IMR-90 (cell line): ENCODE results near the gene SPATA16. TPM values are rescaled to one million over a fixed set of nuclear protein-coding genes. Genes with fewer than 3 reads are reported as not detected.

ENCODE experiments used
- ATAC-seq: fragments of 200-7000 bp; cut with Tn5 transposase; 2 replicates; pipeline ENCODE4 v1.9.1; 2020; ENCODE audit warnings: low read depth, mild to moderate bottlenecking, moderate library complexity
- BruUV-seq: library from RNA; stranded (reverse); fragments of 400-500 nt; replicated peaks from 2 replicates; lab custom pipeline; 2021; lab: Mats Ljungman, UMichigan
- CTCF ChIA-PET: fragments of 300-600 bp; formaldehyde crosslinking; extraction: SDS; loops from one replicate; lab custom pipeline; 2021; ENCODE audit warnings: antibody characterized with exemption; lab: Yijun Ruan, JAX
- POLR2A ChIA-PET: fragments of 300-600 bp; sonication (Branson Sonifier 250); formaldehyde crosslinking; loops from one replicate; lab custom pipeline; 2022; ENCODE audit warnings: antibody characterized with exemption; ENCODE audit not compliant: unreplicated experiment; lab: Charles Lee
- DNase-seq: peaks from one replicate; pipeline ENCODE4 v3.0.0; 2013
- H2AFZ ChIP-seq: replicated peaks from 2 replicates; pipeline ENCODE3; 2013; ENCODE audit warnings: low read length, mild to moderate bottlenecking; ENCODE audit not compliant: poor library complexity
- H2AK5ac ChIP-seq: 2 replicates; pipeline ENCODE4 v1.6.1; 2013; ENCODE audit warnings: low read depth, low read length, inconsistent platforms
- H2AK9ac ChIP-seq: replicated peaks from 2 replicates; pipeline ENCODE3; 2013; ENCODE audit warnings: mild to moderate bottlenecking, low read depth, low read length, moderate library complexity; ENCODE audit not compliant: poor library complexity
- H2BK120ac ChIP-seq: 2 replicates; pipeline ENCODE4 v1.6.1; 2013; ENCODE audit warnings: low read depth, low read length, inconsistent platforms
- H2BK15ac ChIP-seq: 3 replicates; pipeline ENCODE4 v1.6.1; 2013; ENCODE audit warnings: low read depth, low read length, inconsistent platforms
- H2BK20ac ChIP-seq: 2 replicates; pipeline ENCODE4 v1.6.1; 2013; ENCODE audit warnings: low read depth, mild to moderate bottlenecking, inconsistent platforms, low read length, moderate library complexity
- H2BK5ac ChIP-seq: 2 replicates; pipeline ENCODE4 v1.6.1; 2013; ENCODE audit warnings: mild to moderate bottlenecking, low read depth, low read length, inconsistent platforms; ENCODE audit not compliant: poor library complexity, severe bottlenecking
- H3K14ac ChIP-seq: replicated peaks from 2 replicates; pipeline ENCODE4 v1.6.1; 2013; ENCODE audit warnings: low read depth, low read length, inconsistent platforms
- H3K18ac ChIP-seq: 2 replicates; pipeline ENCODE4 v1.6.1; 2013; ENCODE audit warnings: low read depth, low read length, control low read depth
- H3K23ac ChIP-seq: 2 replicates; pipeline ENCODE4 v1.6.1; 2013; ENCODE audit warnings: low read depth, low read length, inconsistent platforms
- H3K27ac ChIP-seq: 2 replicates; pipeline ENCODE4 v1.5.1; 2013; ENCODE audit warnings: mild to moderate bottlenecking, control low read depth, low read length; ENCODE audit not compliant: insufficient read depth
- H3K27me3 ChIP-seq: 2 replicates; pipeline ENCODE4 v1.6.1; 2013; ENCODE audit warnings: low read length; ENCODE audit not compliant: control insufficient read depth, insufficient read depth
- H3K36me3 ChIP-seq: 2 replicates; pipeline ENCODE4 v1.6.1; 2013; ENCODE audit warnings: low read length, mixed read lengths; ENCODE audit not compliant: control insufficient read depth, insufficient read depth
- H3K4ac ChIP-seq: 2 replicates; pipeline ENCODE4 v1.6.1; 2013; ENCODE audit warnings: low read depth, low read length, inconsistent platforms
- H3K4me1 ChIP-seq: 2 replicates; pipeline ENCODE4 v1.6.1; 2013; ENCODE audit warnings: low read length, mixed read lengths; ENCODE audit not compliant: control insufficient read depth, insufficient read depth
- H3K4me2 ChIP-seq: 2 replicates; pipeline ENCODE4 v1.6.1; 2013; ENCODE audit warnings: low read depth, mild to moderate bottlenecking, control low read depth, low read length, moderate library complexity
- H3K4me3 ChIP-seq: 2 replicates; pipeline ENCODE4 v1.5.1; 2013; ENCODE audit warnings: low read depth, mild to moderate bottlenecking, control low read depth, low read length, moderate library complexity; ENCODE audit not compliant: insufficient read depth
- H3K56ac ChIP-seq: 2 replicates; pipeline ENCODE4 v1.6.1; 2013; ENCODE audit warnings: low read length, inconsistent platforms; ENCODE audit not compliant: insufficient read depth; ENCODE audit errors: extremely low read depth
- H3K79me1 ChIP-seq, 2 experiments: 2 replicates each; pipeline ENCODE4 v1.6.1; 2013; ENCODE audit warnings: low read length in 2 of 2, inconsistent platforms in 1 of 2, low read depth in 1 of 2
- H3K9ac ChIP-seq: 2 replicates; pipeline ENCODE4 v1.6.1; 2013; ENCODE audit warnings: low read depth, low read length, control low read depth
- H3K9me1 ChIP-seq: 2 replicates; pipeline ENCODE4 v1.6.1; 2013; ENCODE audit warnings: low read length, inconsistent platforms; ENCODE audit not compliant: insufficient read depth
- H3K9me3 ChIP-seq: 2 replicates; pipeline ENCODE4 v1.6.1; 2013; ENCODE audit warnings: low read length; ENCODE audit not compliant: control insufficient read depth, insufficient read depth
- H4K20me1 ChIP-seq: 2 replicates; pipeline ENCODE4 v1.6.1; 2013; ENCODE audit warnings: low read length, inconsistent platforms; ENCODE audit not compliant: insufficient read depth
- H4K5ac ChIP-seq: 2 replicates; pipeline ENCODE4 v1.6.1; 2013; ENCODE audit warnings: mild to moderate bottlenecking, low read depth, low read length, control low read depth
- H4K8ac ChIP-seq, 2 experiments: 2 replicates each; pipeline ENCODE4 v1.6.1; 2013; ENCODE audit warnings: low read depth in 2 of 2, low read length in 2 of 2, control low read depth in 1 of 2, inconsistent platforms in 1 of 2
- H4K91ac ChIP-seq: 2 replicates; pipeline ENCODE4 v1.6.1; 2013; ENCODE audit warnings: low read depth, low read length, inconsistent platforms; ENCODE audit not compliant: insufficient read depth
- BHLHE40 ChIP-seq: fragments of 150-350 bp; IDR thresholded peaks from 2 replicates; pipeline ENCODE4 v1.6.1; 2016; ENCODE audit warnings: mild to moderate bottlenecking, low read depth, low read length
- CEBPB ChIP-seq: IDR thresholded peaks from 2 replicates; pipeline ENCODE4 v1.6.1; 2012; ENCODE audit warnings: low read depth, low read length, improper control_type of control experiment
- CHD1 ChIP-seq: IDR thresholded peaks from 2 replicates; pipeline ENCODE4 v1.6.1; 2012; ENCODE audit warnings: low read depth, low read length, improper control_type of control experiment
- FOS ChIP-seq: fragments of 150-350 bp; IDR thresholded peaks from 2 replicates; pipeline ENCODE4 v1.6.1; 2016; ENCODE audit warnings: low read depth, low read length
- MAFK ChIP-seq: IDR thresholded peaks from 2 replicates; pipeline ENCODE4 v1.6.1; 2012; ENCODE audit warnings: low read depth, low read length, improper control_type of control experiment
- MAZ ChIP-seq: IDR thresholded peaks from 2 replicates; pipeline ENCODE4 v1.6.1; 2012; ENCODE audit warnings: low read depth, mild to moderate bottlenecking, low read length, improper control_type of control experiment, moderate library complexity, borderline replicate concordance
- MXI1 ChIP-seq: IDR thresholded peaks from 2 replicates; pipeline ENCODE4 v1.6.1; 2012; ENCODE audit warnings: low read depth, mild to moderate bottlenecking, low read length, moderate library complexity, borderline replicate concordance
- NFE2L2 ChIP-seq: fragments of 150-350 bp; IDR thresholded peaks from 2 replicates; pipeline ENCODE4 v1.6.1; 2016; ENCODE audit warnings: low read depth, mild to moderate bottlenecking, low read length
- POLR2A ChIP-seq: IDR thresholded peaks from 2 replicates; pipeline ENCODE4 v1.6.1; 2012; ENCODE audit warnings: mild to moderate bottlenecking, low read depth, low read length
- RAD21 ChIP-seq: IDR thresholded peaks from 2 replicates; pipeline ENCODE4 v1.6.1; 2012; ENCODE audit warnings: low read length, improper control_type of control experiment
- RCOR1 ChIP-seq: IDR thresholded peaks from 2 replicates; pipeline ENCODE4 v1.6.1; 2012; ENCODE audit warnings: mild to moderate bottlenecking, low read length, improper control_type of control experiment; ENCODE audit not compliant: insufficient replicate concordance
- RFX5 ChIP-seq: IDR thresholded peaks from 2 replicates; pipeline ENCODE4 v1.8.0; 2012; ENCODE audit warnings: low read depth, mild to moderate bottlenecking, low read length, moderate library complexity
- SMC3 ChIP-seq: fragments of 150-350 bp; IDR thresholded peaks from 2 replicates; pipeline ENCODE4 v1.6.1; 2016; ENCODE audit warnings: low read depth, mild to moderate bottlenecking, antibody characterized with exemption, low read length, moderate library complexity
- WGBS, 2 experiments: methylation state at CpG; one replicate each; pipeline versions ENCODE4 v1.1.5 to v1.1.7; 2013; ENCODE audit warnings: missing lambda C conversion rate in 2 of 2; ENCODE audit not compliant: insufficient read length in 1 of 2; ENCODE audit errors: extremely low coverage in 2 of 2; 5-methylcytosine and 5-hydroxymethylcytosine counted together
- dilution Hi-C: fragments of 300-500 bp; cut with HindIII; formaldehyde crosslinking; loops from one replicate; pipeline ENCODE4 v1.14.3; 2018; ENCODE audit warnings: low sequenced_read_pairs; ENCODE audit not compliant: unreplicated experiment
- in situ Hi-C: fragments of 300-500 bp; cut with MboI; formaldehyde crosslinking; loops from 3 replicates; pipeline ENCODE4 v1.14.3; 2019; ENCODE audit warnings: low sequenced_read_pairs, inconsistent platforms, mixed read lengths
- intact Hi-C: fragments of 100-400 bp; cut with micrococcal nuclease; formaldehyde crosslinking; loops from 2 replicates; pipeline ENCODE4 v1.10.0; 2022
- polyA plus RNA-seq, 3 experiments: library from polyadenylated mRNA; depleted of rRNA; stranded (reverse); fragments of >200 nt; gene quantifications; 2 replicates each; pipeline ENCODE4 v1.2.3, GENCODE V29; 2012; ENCODE audit warnings: low replicate concordance in 1 of 3
- total RNA-seq: library from RNA; depleted of rRNA; stranded (reverse); fragments of >200 nt; gene quantifications from 2 replicates; pipeline ENCODE4 v1.2.3, GENCODE V29; 2012
- TF ChIP-seq, protein P1 (sequence below): fragments of 150-350 bp; IDR thresholded peaks from 2 replicates; pipeline ENCODE4 v1.6.1; 2017; ENCODE audit warnings: mild to moderate bottlenecking, antibody characterized with exemption, low read length, low read depth
- TF ChIP-seq, protein P2 (sequence below): conservative IDR thresholded peaks from 2 replicates; pipeline ENCODE4 v1.5.1; 2012; ENCODE audit warnings: mild to moderate bottlenecking, low read depth, low read length, improper control_type of control experiment
- TF ChIP-seq, protein P3 (sequence below): fragments of 150-350 bp; IDR thresholded peaks from 2 replicates; pipeline ENCODE4 v1.6.1; 2016; ENCODE audit warnings: low read depth, mild to moderate bottlenecking, low read length, moderate library complexity, borderline replicate concordance

Gene SPATA16
- total and polyA plus RNA-seq, 2 of the 4 experiments (the other 2 are of a cell fraction), result not detected

GRCh38 chr3:172972717-172973116 lies 168.3 kb downstream of the SPATA16 start:
- no peak overlapping the region for H2AK5ac ChIP-seq
- H3K27me3 ChIP-seq, result no peaks in the 10 kb centered on the region
- H2BK20ac ChIP-seq, result no peak overlapping the region
- no peak overlapping the region for H4K91ac ChIP-seq
- H3K4me1 ChIP-seq, result no peaks in the 10 kb centered on the region
- WGBS, 2 experiments, result no CpG with 5 or more reads among the region's 5 CpGs
- no peaks in the 10 kb centered on the region for H3K79me1 ChIP-seq
- H2AK9ac ChIP-seq, result no peak overlapping the region
- no peak overlapping the region for H2BK5ac ChIP-seq
- no peak overlapping the region for H3K4me2 ChIP-seq
- H3K27ac ChIP-seq, result no peak overlapping the region
- intact Hi-C loops, result no loop called here
- DNase-seq, result no peak
- dilution Hi-C loops, result no loop called here
- no peak overlapping the region for H3K14ac ChIP-seq
- in situ Hi-C loops, result no loop called here
- POLR2A ChIA-PET, result no interaction called here
- H2BK120ac ChIP-seq, result no peak overlapping the region
- H3K9me1 ChIP-seq, result no peaks in the 10 kb centered on the region
- no peak overlapping the region for H3K56ac ChIP-seq
- no peak overlapping the region for H3K4ac ChIP-seq
- H4K20me1 ChIP-seq, result no peaks in the 10 kb centered on the region
- no peak overlapping the region for H2BK15ac ChIP-seq
- H4K5ac ChIP-seq, result no peak overlapping the region
- H3K9ac ChIP-seq, result no peak overlapping the region
- CTCF ChIA-PET, result no interaction called here
- no peak overlapping the region for H2AFZ ChIP-seq
- TF ChIP-seq, protein P1, sequence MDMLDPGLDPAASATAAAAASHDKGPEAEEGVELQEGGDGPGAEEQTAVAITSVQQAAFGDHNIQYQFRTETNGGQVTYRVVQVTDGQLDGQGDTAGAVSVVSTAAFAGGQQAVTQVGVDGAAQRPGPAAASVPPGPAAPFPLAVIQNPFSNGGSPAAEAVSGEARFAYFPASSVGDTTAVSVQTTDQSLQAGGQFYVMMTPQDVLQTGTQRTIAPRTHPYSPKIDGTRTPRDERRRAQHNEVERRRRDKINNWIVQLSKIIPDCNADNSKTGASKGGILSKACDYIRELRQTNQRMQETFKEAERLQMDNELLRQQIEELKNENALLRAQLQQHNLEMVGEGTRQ, result no peak
- TF ChIP-seq SMC3 (no peak), RCOR1 (no peak), FOS (no peak), POLR2A (no peak), NFE2L2 (no peak), CHD1 (no peak), MXI1 (no peak), MAZ (no peak), CEBPB (no peak), BHLHE40 (no peak), MAFK (no peak), RFX5 (no peak), RAD21 (no peak)
- TF ChIP-seq, protein P2, sequence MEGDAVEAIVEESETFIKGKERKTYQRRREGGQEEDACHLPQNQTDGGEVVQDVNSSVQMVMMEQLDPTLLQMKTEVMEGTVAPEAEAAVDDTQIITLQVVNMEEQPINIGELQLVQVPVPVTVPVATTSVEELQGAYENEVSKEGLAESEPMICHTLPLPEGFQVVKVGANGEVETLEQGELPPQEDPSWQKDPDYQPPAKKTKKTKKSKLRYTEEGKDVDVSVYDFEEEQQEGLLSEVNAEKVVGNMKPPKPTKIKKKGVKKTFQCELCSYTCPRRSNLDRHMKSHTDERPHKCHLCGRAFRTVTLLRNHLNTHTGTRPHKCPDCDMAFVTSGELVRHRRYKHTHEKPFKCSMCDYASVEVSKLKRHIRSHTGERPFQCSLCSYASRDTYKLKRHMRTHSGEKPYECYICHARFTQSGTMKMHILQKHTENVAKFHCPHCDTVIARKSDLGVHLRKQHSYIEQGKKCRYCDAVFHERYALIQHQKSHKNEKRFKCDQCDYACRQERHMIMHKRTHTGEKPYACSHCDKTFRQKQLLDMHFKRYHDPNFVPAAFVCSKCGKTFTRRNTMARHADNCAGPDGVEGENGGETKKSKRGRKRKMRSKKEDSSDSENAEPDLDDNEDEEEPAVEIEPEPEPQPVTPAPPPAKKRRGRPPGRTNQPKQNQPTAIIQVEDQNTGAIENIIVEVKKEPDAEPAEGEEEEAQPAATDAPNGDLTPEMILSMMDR, result no peak
- TF ChIP-seq, protein P3, sequence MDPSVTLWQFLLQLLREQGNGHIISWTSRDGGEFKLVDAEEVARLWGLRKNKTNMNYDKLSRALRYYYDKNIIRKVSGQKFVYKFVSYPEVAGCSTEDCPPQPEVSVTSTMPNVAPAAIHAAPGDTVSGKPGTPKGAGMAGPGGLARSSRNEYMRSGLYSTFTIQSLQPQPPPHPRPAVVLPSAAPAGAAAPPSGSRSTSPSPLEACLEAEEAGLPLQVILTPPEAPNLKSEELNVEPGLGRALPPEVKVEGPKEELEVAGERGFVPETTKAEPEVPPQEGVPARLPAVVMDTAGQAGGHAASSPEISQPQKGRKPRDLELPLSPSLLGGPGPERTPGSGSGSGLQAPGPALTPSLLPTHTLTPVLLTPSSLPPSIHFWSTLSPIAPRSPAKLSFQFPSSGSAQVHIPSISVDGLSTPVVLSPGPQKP, result no peak
- no peak overlapping the region for H3K18ac ChIP-seq
- H3K23ac ChIP-seq, result no peak overlapping the region
- H3K9me3 ChIP-seq, result no peaks in the 10 kb centered on the region
- no TSS peak for BruUV-seq
- H3K4me3 ChIP-seq, result no peak overlapping the region
- no peak for ATAC-seq
- no peaks in the 10 kb centered on the region for H3K36me3 ChIP-seq
- H4K8ac ChIP-seq, result no peak overlapping the region
